Measurements from ENCODE around the gene CR1. TPM values are rescaled to one million over a fixed set of nuclear protein-coding genes. Genes with fewer than 3 reads are reported as not detected.

CR1 gene
- polyA plus RNA-seq, 1 donor (not counting 4 experiments of a cell fraction or from before 2014, with no cell fraction given), result 0.09 TPM

DNA sequence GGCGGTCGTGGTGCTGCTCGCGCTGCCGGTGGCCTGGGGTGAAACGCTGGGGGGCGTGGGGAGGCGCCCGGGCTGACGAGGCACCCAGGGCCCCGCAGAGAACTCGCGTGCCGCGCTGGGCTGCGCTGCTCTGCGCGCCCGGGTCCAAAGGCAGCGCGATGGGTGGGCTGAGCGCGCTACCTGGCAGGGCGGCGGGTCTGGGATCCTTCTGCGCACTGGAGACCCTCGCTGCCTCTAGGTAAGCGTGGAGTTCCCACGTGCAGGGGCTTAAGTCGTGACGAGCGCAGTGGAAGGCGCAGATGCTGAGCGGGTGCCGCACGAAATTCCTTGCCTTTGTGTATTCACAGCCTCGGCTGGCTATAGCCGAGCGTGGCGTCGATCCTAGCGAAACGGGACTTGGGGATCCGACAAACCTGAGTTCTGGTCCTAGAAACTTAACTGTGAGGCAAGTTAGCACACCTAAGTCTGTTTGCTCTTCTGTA lies 173.6 kb downstream of the CR1 start:
- dilution Hi-C loops (cut with MboI; ENCODE audit: extremely low pct_ligation_motif_present, low sequenced_read_pairs), result no loop called here
- H3K4me1 ChIP-seq (ENCODE audit: control insufficient read depth, extremely low read depth, insufficient read depth, low read length), result no peaks in the 10 kb centered on the region
- H3K4me3 ChIP-seq (ENCODE audit: control insufficient read depth in 2 of 3, extremely low read depth in 1 of 3, insufficient read depth in 2 of 3, low read depth in 1 of 3, low read length in 3 of 3), result no peak overlapping the region
- H3K4me2 ChIP-seq (ENCODE audit: control insufficient read depth, extremely low read depth, insufficient read depth, low read depth, low read length), result no peak overlapping the region
- TF ChIP-seq EZH2 (IDR thresholded peaks at IDR 0.05; ENCODE audit: low read length), result peak; percentile 85
- TF ChIP-seq, protein P1, sequence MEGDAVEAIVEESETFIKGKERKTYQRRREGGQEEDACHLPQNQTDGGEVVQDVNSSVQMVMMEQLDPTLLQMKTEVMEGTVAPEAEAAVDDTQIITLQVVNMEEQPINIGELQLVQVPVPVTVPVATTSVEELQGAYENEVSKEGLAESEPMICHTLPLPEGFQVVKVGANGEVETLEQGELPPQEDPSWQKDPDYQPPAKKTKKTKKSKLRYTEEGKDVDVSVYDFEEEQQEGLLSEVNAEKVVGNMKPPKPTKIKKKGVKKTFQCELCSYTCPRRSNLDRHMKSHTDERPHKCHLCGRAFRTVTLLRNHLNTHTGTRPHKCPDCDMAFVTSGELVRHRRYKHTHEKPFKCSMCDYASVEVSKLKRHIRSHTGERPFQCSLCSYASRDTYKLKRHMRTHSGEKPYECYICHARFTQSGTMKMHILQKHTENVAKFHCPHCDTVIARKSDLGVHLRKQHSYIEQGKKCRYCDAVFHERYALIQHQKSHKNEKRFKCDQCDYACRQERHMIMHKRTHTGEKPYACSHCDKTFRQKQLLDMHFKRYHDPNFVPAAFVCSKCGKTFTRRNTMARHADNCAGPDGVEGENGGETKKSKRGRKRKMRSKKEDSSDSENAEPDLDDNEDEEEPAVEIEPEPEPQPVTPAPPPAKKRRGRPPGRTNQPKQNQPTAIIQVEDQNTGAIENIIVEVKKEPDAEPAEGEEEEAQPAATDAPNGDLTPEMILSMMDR (optimal IDR thresholded peaks at IDR 0.05 in 1 of 3, IDR thresholded peaks at IDR 0.05 in 1 of 3, conservative IDR thresholded peaks at IDR 0.05 in 1 of 3; ENCODE audit: extremely low read depth in 1 of 3, insufficient read depth in 2 of 3, low read length in 3 of 3), result no peak
- peak; percentile 76 for FAIRE-seq
- no peaks in the 10 kb centered on the region for H3K79me2 ChIP-seq (ENCODE audit: control insufficient read depth, insufficient read depth, low read length)
- H2AFZ ChIP-seq (ENCODE audit: control insufficient read depth, low read length), result no peak overlapping the region
- H3K9ac ChIP-seq (ENCODE audit: control insufficient read depth, extremely low read depth, insufficient read depth, low read length), result no peak overlapping the region
- H3K9me3 ChIP-seq (ENCODE audit: control insufficient read depth, low read depth, low read length), result no peaks in the 10 kb centered on the region
- no peaks in the 10 kb centered on the region for H3K36me3 ChIP-seq (ENCODE audit: control insufficient read depth in 2 of 2, extremely low read depth in 1 of 2, insufficient read depth in 2 of 2, low read length in 2 of 2)
- no peaks in the 10 kb centered on the region for H3K9me1 ChIP-seq (ENCODE audit: control insufficient read depth, extremely low read depth, insufficient read depth, low read length)
- H4K20me1 ChIP-seq (ENCODE audit: control insufficient read depth, extremely low read depth, insufficient read depth, low read length), result no peaks in the 10 kb centered on the region
- peaks cover 35% of the 10 kb centered on the region for H3K27me3 ChIP-seq (ENCODE audit: control insufficient read depth, extremely low read depth, insufficient read depth, low read length)
- no peak overlapping the region for H3K27ac ChIP-seq (ENCODE audit: control insufficient read depth, insufficient read depth, low read length)
- DNase-seq (ENCODE audit: low read depth, low spot score), result no peak

DNA sequence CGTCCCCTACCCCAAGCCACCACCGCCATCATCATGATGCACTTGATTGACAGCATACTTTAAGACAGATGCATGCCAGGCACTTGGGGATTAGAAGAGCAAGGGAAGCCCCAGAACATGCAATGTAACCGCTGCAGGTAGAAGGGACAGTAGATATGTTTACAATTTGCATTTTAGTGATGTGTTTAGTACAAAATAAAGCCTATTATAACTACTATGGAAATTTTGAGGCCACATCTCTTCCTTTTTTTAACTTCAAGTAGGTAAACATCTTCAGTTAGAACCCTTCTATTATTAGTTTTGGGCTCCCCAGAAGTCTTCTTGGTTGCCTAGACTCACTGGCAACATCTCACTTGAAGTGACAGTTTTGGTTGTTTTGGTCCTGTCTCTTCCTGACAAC lies 174.2 kb downstream of the CR1 start:
- no peaks in the 10 kb centered on the region for H3K9me1 ChIP-seq (ENCODE audit: control insufficient read depth, extremely low read depth, insufficient read depth, low read length)
- TF ChIP-seq, protein P1 (optimal IDR thresholded peaks at IDR 0.05 in 1 of 3, IDR thresholded peaks at IDR 0.05 in 1 of 3, conservative IDR thresholded peaks at IDR 0.05 in 1 of 3; ENCODE audit: extremely low read depth in 1 of 3, insufficient read depth in 2 of 3, low read length in 3 of 3), result no peak
- TF ChIP-seq EZH2 (IDR thresholded peaks at IDR 0.05; ENCODE audit: low read length), result no peak
- no peaks in the 10 kb centered on the region for H3K36me3 ChIP-seq (ENCODE audit: control insufficient read depth in 2 of 2, extremely low read depth in 1 of 2, insufficient read depth in 2 of 2, low read length in 2 of 2)
- H3K4me2 ChIP-seq (ENCODE audit: control insufficient read depth, extremely low read depth, insufficient read depth, low read depth, low read length), result no peak overlapping the region
- no peaks in the 10 kb centered on the region for H3K9me3 ChIP-seq (ENCODE audit: control insufficient read depth, low read depth, low read length)
- H3K9ac ChIP-seq (ENCODE audit: control insufficient read depth, extremely low read depth, insufficient read depth, low read length), result no peak overlapping the region
- H3K4me3 ChIP-seq (ENCODE audit: control insufficient read depth in 2 of 3, extremely low read depth in 1 of 3, insufficient read depth in 2 of 3, low read depth in 1 of 3, low read length in 3 of 3), result no peak overlapping the region
- no peak overlapping the region for H2AFZ ChIP-seq (ENCODE audit: control insufficient read depth, low read length)
- dilution Hi-C loops (cut with MboI; ENCODE audit: extremely low pct_ligation_motif_present, low sequenced_read_pairs), result no loop called here
- H3K4me1 ChIP-seq (ENCODE audit: control insufficient read depth, extremely low read depth, insufficient read depth, low read length), result no peaks in the 10 kb centered on the region
- DNase-seq (ENCODE audit: low read depth, low spot score) (no peak), FAIRE-seq (no peak)
- no peaks in the 10 kb centered on the region for H4K20me1 ChIP-seq (ENCODE audit: control insufficient read depth, extremely low read depth, insufficient read depth, low read length)
- H3K79me2 ChIP-seq (ENCODE audit: control insufficient read depth, insufficient read depth, low read length), result no peaks in the 10 kb centered on the region
- peaks cover 35% of the 10 kb centered on the region for H3K27me3 ChIP-seq (ENCODE audit: control insufficient read depth, extremely low read depth, insufficient read depth, low read length)
- H3K27ac ChIP-seq (ENCODE audit: control insufficient read depth, insufficient read depth, low read length), result no peak overlapping the region

Data from keratinocyte (primary cell).